GM20000 (cell line): ENCODE data around the gene GDAP1L1.
A peak's percentile ranks its signal among the peaks of the same experiment; 100 is the strongest.

ENCODE experiments used
- DNase-seq: peaks from one replicate; pipeline ENCODE4 v3.0.0; 2012; ENCODE audit warnings: low spot score
- CTCF ChIP-seq: IDR thresholded peaks from 2 replicates; pipeline ENCODE4 v1.5.1; 2012; ENCODE audit warnings: mild to moderate bottlenecking, control low read depth; ENCODE audit errors: extremely low read depth, missing control alignments

Gene GDAP1L1

GRCh38 chr20:44247586-44248409 lies 690 bp downstream of the GDAP1L1 start:
- TF ChIP-seq CTCF = no peak
- peak; percentile 62 for DNase-seq

GRCh38 chr20:44248410-44248759 lies 1.3 kb downstream of the GDAP1L1 start:
- DNase-seq = no peak
- TF ChIP-seq CTCF = no peak

GRCh38 chr20:44251284-44251683 lies 4.2 kb downstream of the GDAP1L1 start:
- TF ChIP-seq CTCF = no peak
- DNase-seq = no peak

GRCh38 chr20:44253528-44253927 lies 6.4 kb downstream of the GDAP1L1 start:
- TF ChIP-seq CTCF = no peak

GRCh38 chr20:44254073-44254472 lies 7.0 kb downstream of the GDAP1L1 start:
- no peak for TF ChIP-seq CTCF
- DNase-seq = no peak

More at GRCh38 chr20:44253528-44253927, 6.4 kb downstream of the GDAP1L1 start:
- DNase-seq = no peak

- DNase-seq = no peak
- TF ChIP-seq CTCF = no peak
Observed at GRCh38 chr20:44255942-44256341, 8.8 kb downstream of the GDAP1L1 start.

GRCh38 chr20:44256961-44257360 lies 9.9 kb downstream of the GDAP1L1 start:
- TF ChIP-seq CTCF = no peak
- no peak for DNase-seq
